ENCODE measurements around the gene IQGAP2.
"Not testable (repeated sequence)": the region's sequence is repeated elsewhere in the genome, so short reads cannot be mapped to it uniquely, and the experiment has no call there.

IQGAP2 gene

GRCh38 chr5:76545184-76545583, 142.1 kb downstream of the IQGAP2 start:
- DNase-seq = no peak

DNA sequence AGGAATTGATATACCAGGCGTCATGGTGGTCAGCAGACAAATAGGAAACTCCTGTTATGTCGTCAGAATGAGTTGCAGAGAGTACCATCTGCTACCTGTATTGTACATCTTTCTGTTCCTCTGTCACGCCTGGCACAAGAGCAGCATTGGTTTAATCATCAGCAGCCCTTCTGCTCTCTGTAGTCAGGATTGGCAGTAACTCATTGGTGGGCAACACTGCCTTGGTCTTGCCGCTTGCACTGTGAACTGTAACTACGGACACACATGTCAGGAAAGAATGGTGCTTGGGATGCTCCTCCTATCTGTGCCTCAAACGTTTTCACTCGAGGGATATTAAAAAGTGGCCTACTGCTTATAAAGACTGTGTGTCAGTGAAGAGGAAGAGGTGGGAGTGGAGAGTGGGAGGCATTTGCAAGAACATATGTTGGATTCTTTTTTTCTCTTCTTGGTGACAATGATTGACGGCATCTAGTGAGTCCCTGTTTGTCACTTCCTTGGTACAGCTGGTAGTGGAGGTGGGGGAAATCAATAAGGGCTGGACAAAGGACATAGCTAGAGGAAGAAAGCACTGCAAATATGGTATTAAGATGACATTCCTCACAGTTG, 143.5 kb downstream of the IQGAP2 start:
- no peak for DNase-seq

GRCh38 chr5:76547242-76547890, 144.3 kb downstream of the IQGAP2 start:
- peak; percentile 63 for DNase-seq

DNA sequence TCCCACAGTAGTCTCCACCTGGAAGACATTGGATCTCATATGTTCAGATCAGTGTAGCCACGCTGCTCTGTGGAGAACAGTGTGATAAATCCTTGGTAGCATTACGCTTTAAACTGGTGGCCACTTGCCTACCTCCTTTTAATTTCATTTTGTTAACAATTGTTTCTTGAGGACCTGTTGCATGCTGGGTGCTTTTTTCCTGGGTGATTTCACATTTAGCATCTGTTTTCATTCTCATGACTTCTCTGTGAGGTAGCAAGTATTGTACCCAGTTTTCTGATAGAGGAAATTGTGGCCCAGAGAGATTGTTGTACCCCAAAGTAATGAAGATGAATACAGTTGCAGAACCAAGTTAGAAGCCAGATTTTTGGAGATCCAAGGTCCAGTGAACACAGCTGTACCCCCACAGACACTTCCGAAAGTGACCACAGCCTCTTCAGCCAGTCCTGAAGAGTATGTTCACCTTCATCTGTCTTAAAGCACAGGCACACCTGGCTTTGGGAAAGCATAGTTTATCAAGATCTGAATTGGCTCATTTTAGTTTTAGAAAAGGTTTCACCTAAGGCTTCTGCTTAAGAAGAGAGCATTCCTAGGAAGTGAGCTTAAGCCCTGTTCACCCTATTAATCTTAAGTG, 144.9 kb downstream of the IQGAP2 start:
- no peak for DNase-seq

DNA sequence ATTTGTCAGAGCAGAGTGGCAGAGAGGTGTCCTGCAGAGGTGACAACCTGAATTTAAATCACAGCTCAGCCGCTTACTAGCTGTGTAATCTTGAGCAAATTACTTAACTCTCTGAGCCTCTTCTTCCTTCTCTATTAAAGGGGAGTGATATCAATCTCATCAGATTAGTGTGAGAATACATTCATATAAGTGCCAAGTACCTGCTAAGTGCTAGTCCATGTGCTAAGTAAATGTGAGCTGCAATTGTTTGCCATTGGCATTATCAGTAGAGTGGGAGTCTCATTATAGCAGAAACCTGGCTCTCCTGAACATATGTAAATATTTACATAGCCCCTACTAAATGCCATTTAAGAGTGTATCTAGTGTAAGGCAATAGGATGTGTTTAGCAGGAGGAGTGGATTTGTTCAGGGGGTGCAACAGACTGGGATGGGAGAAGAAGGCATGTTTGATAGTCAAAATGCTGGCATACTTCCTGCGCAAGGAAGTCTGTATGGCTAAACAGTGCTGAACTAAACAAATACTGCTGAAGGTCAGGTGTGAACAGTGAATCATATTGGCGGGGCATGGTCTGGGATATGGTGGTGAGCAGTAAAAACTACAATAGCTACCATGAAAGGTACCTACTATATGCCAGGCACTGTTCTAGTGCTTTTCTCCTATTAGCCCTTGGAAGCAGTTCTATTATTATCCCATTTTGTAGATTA, 145.6 kb downstream of the IQGAP2 start:
- DNase-seq = no peak

GRCh38 chr5:76550881-76551280, 147.8 kb downstream of the IQGAP2 start:
- DNase-seq = not testable (repeated sequence)

DNA sequence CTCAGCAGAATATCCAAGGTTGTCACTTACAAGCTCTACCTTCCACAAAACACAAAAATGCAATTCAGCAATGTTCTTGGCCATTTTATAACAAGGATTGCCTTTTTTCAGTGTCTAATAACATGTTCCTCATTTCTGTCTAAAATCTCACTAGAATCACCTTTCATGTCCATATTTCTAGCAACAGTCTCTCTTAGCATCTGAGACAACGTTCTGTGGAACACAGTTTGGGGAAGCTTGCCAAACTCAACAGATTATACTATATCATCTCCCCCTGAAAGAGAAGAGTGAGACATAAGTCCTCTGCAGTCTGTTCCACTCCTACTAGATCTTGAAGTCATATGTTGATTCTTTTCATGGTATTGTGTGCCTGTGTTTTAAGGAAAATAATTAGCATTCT, 149.5 kb downstream of the IQGAP2 start:
- DNase-seq = no peak

- no peak for DNase-seq
These were observed 150.2 kb downstream of the IQGAP2 start for GRCh38 chr5:76553251-76553650.

- DNase-seq = no peak
These were observed 152.0 kb downstream of the IQGAP2 start for GRCh38 chr5:76555114-76555513.

- DNase-seq = no peak
These were observed 152.6 kb downstream of the IQGAP2 start for GRCh38 chr5:76555717-76556116.

GRCh38 chr5:76556511-76557221, 153.6 kb downstream of the IQGAP2 start:
- no peak for DNase-seq

DNA sequence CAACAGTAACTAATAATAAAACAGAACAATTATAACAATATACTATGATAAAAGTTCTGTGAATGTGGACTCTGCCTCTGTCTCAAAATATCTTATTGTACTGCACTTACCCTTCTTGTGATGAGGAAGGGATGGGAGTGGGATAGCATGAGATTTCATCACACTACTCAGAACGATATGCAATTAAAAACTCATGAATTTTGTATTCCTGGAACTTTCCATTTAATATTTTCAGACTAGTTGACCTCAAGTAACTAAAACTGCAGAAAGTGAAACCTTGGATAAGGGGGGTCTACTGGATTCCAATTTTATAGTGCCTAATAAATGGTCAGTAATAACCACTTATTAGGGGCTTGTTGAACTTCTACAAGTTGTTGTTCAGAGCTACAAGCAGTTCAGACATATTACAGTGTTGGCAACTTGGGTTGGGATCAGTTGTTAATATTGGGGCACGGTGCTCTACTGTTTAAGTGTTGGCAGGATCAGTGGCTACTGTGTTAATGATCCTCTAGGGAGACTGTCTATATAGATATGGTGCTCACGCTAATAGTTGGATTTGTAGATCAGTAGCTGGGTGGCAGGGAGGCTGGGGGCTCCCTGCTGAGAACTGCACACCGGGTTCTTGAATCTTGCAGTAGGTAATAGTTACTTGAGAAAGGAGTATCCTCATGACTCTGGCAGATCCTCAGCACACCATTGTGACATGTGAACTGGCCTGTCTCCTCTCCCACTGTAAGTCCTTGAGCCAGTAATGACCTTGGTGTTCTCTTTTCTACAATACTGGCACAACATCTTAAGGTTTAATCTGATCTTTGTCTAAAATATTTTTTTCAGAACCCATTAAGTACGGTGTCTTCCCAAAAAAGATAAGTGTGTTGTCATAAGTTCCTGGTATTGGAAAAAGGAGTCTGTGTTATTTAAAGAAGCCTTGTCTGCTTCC, 158.1 kb downstream of the IQGAP2 start:
- no peak for DNase-seq

- no peak for DNase-seq
These were observed 158.9 kb downstream of the IQGAP2 start for GRCh38 chr5:76561959-76562358.

DNA sequence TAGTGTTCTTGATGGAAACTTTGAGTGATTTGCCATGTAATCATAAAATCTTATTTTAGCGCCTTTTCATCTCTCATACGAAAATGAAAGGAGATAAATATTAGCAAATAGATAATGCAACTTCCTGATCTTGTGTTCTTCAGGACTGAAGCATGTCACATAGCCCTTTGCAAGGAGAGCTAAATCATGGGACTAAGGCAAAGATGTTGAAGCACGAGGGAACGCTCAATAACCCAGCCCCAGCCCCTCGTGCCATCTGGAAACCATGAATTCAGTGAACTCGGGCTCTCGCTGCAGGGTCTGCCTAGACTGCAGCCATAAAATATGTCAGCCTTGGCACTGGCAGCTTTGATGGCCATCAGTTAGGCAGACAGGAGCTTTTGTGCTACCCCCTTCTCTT, 161.9 kb downstream of the IQGAP2 start:
- no peak for DNase-seq

DNA sequence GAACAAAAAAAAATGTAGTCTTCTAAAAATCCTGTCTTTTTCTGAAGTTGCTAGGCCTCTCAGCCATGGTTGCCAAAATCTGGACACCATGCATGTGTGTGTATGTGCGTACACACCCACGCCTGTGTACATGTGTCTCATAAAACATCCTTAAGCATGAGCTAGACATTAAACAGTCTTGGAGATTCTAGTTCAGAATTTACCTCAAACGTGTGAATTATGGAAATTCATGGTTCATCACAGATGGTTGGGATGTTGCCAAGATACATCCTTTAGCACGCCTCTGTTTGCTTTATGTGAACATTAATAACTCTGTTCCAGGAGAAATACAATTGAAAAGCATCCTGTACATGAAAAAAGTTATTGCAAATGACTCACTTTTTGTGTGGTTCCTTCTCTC, 167.1 kb downstream of the IQGAP2 start:
- no peak for DNase-seq

- peak; percentile 41 for DNase-seq
These were observed 168.5 kb downstream of the IQGAP2 start for GRCh38 chr5:76571559-76571958.

GRCh38 chr5:76576450-76576849, 173.4 kb downstream of the IQGAP2 start:
- DNase-seq = no peak

- DNase-seq = no peak
These were observed 173.9 kb downstream of the IQGAP2 start for GRCh38 chr5:76576996-76577395.

DNA sequence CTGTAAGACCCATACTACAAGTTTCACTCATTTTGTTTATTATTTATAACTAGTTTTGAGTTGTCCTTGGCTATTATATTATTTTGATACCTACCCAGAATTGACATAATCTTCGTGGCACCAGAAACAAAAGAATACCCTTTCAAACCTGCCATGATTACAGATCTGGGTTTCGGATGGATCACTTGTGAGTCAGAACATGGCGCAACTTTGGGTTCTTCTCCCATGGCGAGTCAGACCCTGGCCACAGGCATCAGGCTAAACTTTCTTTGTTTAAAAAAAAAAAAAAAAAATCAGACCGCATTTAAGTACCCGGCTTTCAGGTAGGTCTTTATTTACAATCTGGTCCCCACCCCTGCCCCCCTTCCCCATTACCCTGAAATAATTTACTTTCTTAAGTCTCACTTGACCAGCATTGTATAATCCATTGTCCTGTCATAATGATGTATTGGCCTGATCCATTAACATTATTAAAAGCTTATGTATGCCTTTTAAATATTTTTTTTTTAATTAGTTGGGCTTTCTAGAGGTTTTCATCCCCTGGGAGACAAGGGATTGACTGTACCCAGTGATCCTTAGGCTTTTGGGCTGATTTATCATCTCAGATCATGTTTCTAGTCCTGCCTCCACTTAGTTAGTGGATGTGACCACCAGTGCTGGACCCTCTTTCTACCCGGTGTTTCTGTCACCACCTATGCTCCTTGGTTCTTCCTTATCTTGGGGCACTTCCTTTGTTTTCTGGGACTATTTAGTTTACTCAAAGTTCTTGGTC, 176.3 kb downstream of the IQGAP2 start:
- DNase-seq = no peak

DNA sequence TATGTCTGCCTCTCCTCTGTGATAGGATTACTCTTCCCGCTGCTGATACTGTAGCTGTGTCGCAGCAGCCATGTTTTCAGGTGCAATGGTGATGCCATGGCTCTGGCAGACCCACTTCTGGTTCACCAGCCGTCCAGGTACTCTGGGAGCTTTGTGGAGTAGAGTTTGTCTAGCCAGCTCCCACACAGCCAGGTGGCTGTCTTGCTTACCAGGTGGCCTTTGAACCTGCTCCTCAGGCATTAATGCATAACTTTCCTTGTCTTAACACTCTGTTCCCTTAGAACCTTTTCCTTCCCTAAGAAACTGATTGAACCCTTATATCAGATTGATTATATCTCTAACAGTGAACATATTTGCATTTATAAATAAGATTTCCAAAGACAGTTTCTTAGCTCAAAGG, 177.9 kb downstream of the IQGAP2 start:
- DNase-seq = no peak

Data from hematopoietic multipotent progenitor cell treated with erythropoietin and hydrocortisone succinate and interleukin-3 and kit ligand, for 6 days (in vitro differentiated cells).